K562 (cell line): Measurements from ENCODE around the gene NR3C1. TPM values are rescaled to one million over a fixed set of nuclear protein-coding genes. Genes with fewer than 3 reads are reported as not detected.

Experiments used
- ATAC-seq: fragments of 200-7000 bp; cut with Tn5 transposase; 3 replicates; pipeline ENCODE4 v1.9.1; 2020; ENCODE audit warnings: moderate library complexity
- BruUV-seq: library from RNA; stranded (reverse); fragments of 400-500 nt; replicated peaks from 2 replicates; lab custom pipeline; 2021; lab: Mats Ljungman, UMichigan
- CTCF ChIA-PET: fragments of 300-600 bp; formaldehyde crosslinking; extraction: SDS; loops from one replicate; lab custom pipeline; 2021; ENCODE audit warnings: low intra/inter-chr PET ratio; lab: Yijun Ruan, JAX
- POLR2A ChIA-PET: fragments of 300-600, 350-650 bp; sonication (Branson Sonifier 250); formaldehyde crosslinking; extraction: SDS; loops from one replicate; lab custom pipeline; 2021; ENCODE audit warnings: antibody characterized with exemption, inconsistent platforms; lab: Yijun Ruan, JAX
- DNase-seq, 4 experiments: peaks; one replicate each; pipeline versions ENCODE4 v3.0.0 to v3.0.0-alpha.2; 2011 to 2018; ENCODE audit warnings: low spot score in 3 of 4, mixed read lengths in 3 of 4; ENCODE audit errors: extremely low read depth in 1 of 4
- FAIRE-seq: peaks from 2 replicates; lab custom pipeline; 2011; peaks lifted over from hg19 to GRCh38; lab: Jason Lieb, UNC
- H2AFZ ChIP-seq: 2 replicates; pipeline ENCODE4 v1.6.0; 2011; ENCODE audit warnings: low read depth, low read length, control low read depth, inconsistent platforms
- H3K27ac ChIP-seq: fragments of 200-600 bp; 3 replicates; pipeline ENCODE4 v1.8.0; 2011; ENCODE audit warnings: low read depth, mild to moderate bottlenecking, control low read depth, inconsistent platforms, low read length, moderate library complexity, mixed read lengths; ENCODE audit errors: extremely low read depth
- H3K27me3 ChIP-seq, 2 experiments: fragments of 300-600 bp in 1 of 2; 2 replicates in 1 of 2; 3 replicates in 1 of 2; pipeline versions ENCODE4 v1.6.0 to v1.8.0; 2011; ENCODE audit warnings: inconsistent platforms in 2 of 2, low read length in 2 of 2, mild to moderate bottlenecking in 1 of 2, mixed read lengths in 1 of 2, moderate library complexity in 1 of 2; ENCODE audit not compliant: control insufficient read depth in 2 of 2, insufficient read depth in 2 of 2
- H3K36me3 ChIP-seq: fragments of 300-600 bp; 3 replicates; pipeline ENCODE4 v1.8.0; 2011; ENCODE audit warnings: mild to moderate bottlenecking, low read length, inconsistent platforms; ENCODE audit not compliant: control insufficient read depth, insufficient read depth
- H3K4me1 ChIP-seq, 2 experiments: fragments of 200-600 bp in 1 of 2; replicated peaks in 1 of 2; 2 replicates in 1 of 2; 3 replicates in 1 of 2; pipeline versions ENCODE4 v1.5.1 to v1.8.0; 2011; ENCODE audit warnings: inconsistent platforms in 2 of 2, low read length in 2 of 2, mild to moderate bottlenecking in 1 of 2, mixed read lengths in 1 of 2, moderate library complexity in 1 of 2; ENCODE audit not compliant: control insufficient read depth in 2 of 2, insufficient read depth in 2 of 2
- H3K4me2 ChIP-seq: 2 replicates; pipeline ENCODE4 v1.6.1; 2011; ENCODE audit warnings: low read length, control low read depth, inconsistent platforms, mixed read lengths; ENCODE audit not compliant: insufficient read depth
- H3K4me3 ChIP-seq: fragments of 200-600 bp; sonication (generic), shearing (Covaris generic); 2 replicates; pipeline ENCODE4 v1.5.1; 2016; ENCODE audit warnings: control low read depth, inconsistent platforms
- H3K79me2 ChIP-seq: fragments of 200-600 bp; 3 replicates; pipeline ENCODE4 v1.8.0; 2011; ENCODE audit warnings: low read length, inconsistent platforms; ENCODE audit not compliant: control insufficient read depth, insufficient read depth
- H3K9ac ChIP-seq, 2 experiments: 2 replicates each; pipeline versions ENCODE4 v1.6.0 to v1.6.1; 2011; ENCODE audit warnings: low read depth in 2 of 2, low read length in 2 of 2, control low read depth in 1 of 2, inconsistent platforms in 1 of 2, mild to moderate bottlenecking in 1 of 2, mixed read lengths in 1 of 2; ENCODE audit not compliant: insufficient read depth in 1 of 2
- H3K9me1 ChIP-seq: one replicate; pipeline ENCODE4 v1.6.0; 2011; ENCODE audit warnings: inconsistent platforms, mild to moderate bottlenecking, low read length, moderate library complexity; ENCODE audit not compliant: control insufficient read depth, insufficient read depth
- H3K9me3 ChIP-seq: replicated peaks from 2 replicates; pipeline ENCODE4 v1.5.1; 2011; ENCODE audit warnings: low read depth, low read length, inconsistent platforms; ENCODE audit not compliant: control insufficient read depth, insufficient read depth
- H4K20me1 ChIP-seq: replicated peaks from 2 replicates; pipeline ENCODE4 v1.6.1; 2011; ENCODE audit warnings: low read length, inconsistent platforms, mixed read lengths; ENCODE audit not compliant: control insufficient read depth, insufficient read depth
- BRD9 ChIP-seq: fragments of 450-650 bp; IDR thresholded peaks from 2 replicates; pipeline ENCODE4 v1.6.1; 2018; ENCODE audit warnings: low read depth; ENCODE audit not compliant: partially characterized antibody
- CBX3 ChIP-seq, 2 experiments: IDR thresholded peaks; 1 replicate in 1 of 2; 2 replicates in 1 of 2; pipeline ENCODE4 v1.6.1; 2012; ENCODE audit warnings: inconsistent platforms in 2 of 2, low read length in 2 of 2, borderline replicate concordance in 1 of 2, control low read depth in 1 of 2
- LCOR ChIP-seq: sonication (generic); formaldehyde crosslinking; IDR thresholded peaks from 2 replicates; pipeline ENCODE4 v1.8.0; 2022; ENCODE audit warnings: mild to moderate bottlenecking, missing genetic modification reagents
- NFRKB ChIP-seq: fragments of 450-650 bp; IDR thresholded peaks from 2 replicates; pipeline ENCODE4 v1.6.1; 2016; ENCODE audit warnings: low read depth
- SMAD1 ChIP-seq: fragments of 150-350 bp; IDR thresholded peaks from 2 replicates; pipeline ENCODE4 v1.6.1; 2014; ENCODE audit warnings: low read length, low read depth; ENCODE audit not compliant: partially characterized antibody
- ZNF24 ChIP-seq: fragments of 450-650 bp; IDR thresholded peaks from 2 replicates; pipeline ENCODE4 v1.6.1; 2016
- ZNF324 ChIP-seq: fragments of 250-450 bp; sonication (Bioruptor Pico); IDR thresholded peaks from 2 replicates; pipeline ENCODE4 v1.4.0; 2020; ENCODE audit warnings: mild to moderate bottlenecking
- WGBS: fragments of 100-300 bp; shearing (Covaris generic); methylation state at CpG from one replicate; pipeline ENCODE4 v1.1.6; 2016; ENCODE audit warnings: low coverage, mixed read lengths; ENCODE audit not compliant: insufficient coverage; ENCODE audit errors: missing lambda C conversion rate; 5-methylcytosine and 5-hydroxymethylcytosine counted together
- in situ Hi-C: fragments of 300-500 bp; cut with MboI; formaldehyde crosslinking; loops from 4 replicates; pipeline ENCODE4 v1.15.0; 2018; ENCODE audit warnings: inconsistent platforms, mixed read lengths
- intact Hi-C: fragments of 100-400 bp; cut with micrococcal nuclease; formaldehyde crosslinking; loops from 2 replicates; pipeline ENCODE4 v1.14.2; 2022
- polyA plus RNA-seq, 8 experiments: library from polyadenylated mRNA; depleted of rRNA in 4 of 8; stranded (reverse) in 5 of 8; unstranded in 3 of 8; fragments of >200 nt; fragmentation: Nextera tagmentation in 2 of 8; fragmentation: Illumina TruSeq in 1 of 8; extraction: Ambion mirVana in 2 of 8; extraction: Trizol in 1 of 8; gene quantifications; 2 replicates each; pipeline versions ENCODE4 v1.2.1 to v1.2.3, GENCODE V29; 2011 to 2014; ENCODE audit warnings: inconsistent platforms in 1 of 8, missing spikeins in 1 of 8
- total RNA-seq, 7 experiments: library from RNA; depleted of rRNA in 6 of 7; stranded (reverse); fragments of >200 nt in 6 of 7; fragmentation: Illumina TruSeq in 2 of 7; extraction: Trizol in 2 of 7; gene quantifications; 2 replicates each; pipeline versions ENCODE4 v1.2.1 to v1.2.3, GENCODE V29; 2011 to 2021; ENCODE audit warnings: low replicate concordance in 1 of 7
- TF ChIP-seq, protein P1 (sequence below), 2 experiments: fragments of 450-650 bp in 1 of 2; IDR thresholded peaks; 2 replicates each; pipeline ENCODE4 v1.6.1; 2011 to 2017; ENCODE audit warnings: low read depth in 2 of 2, antibody characterized with exemption in 1 of 2, borderline replicate concordance in 1 of 2, low read length in 1 of 2, mild to moderate bottlenecking in 1 of 2, mixed read lengths in 1 of 2; ENCODE audit not compliant: control insufficient read depth in 1 of 2

The NR3C1 gene
- total and polyA plus RNA-seq, 9 of the 15 experiments (the other 6 are each of a cell fraction or from before 2014, with no cell fraction given) = 8.2 to 36.0 (median 15.0) TPM

DNA sequence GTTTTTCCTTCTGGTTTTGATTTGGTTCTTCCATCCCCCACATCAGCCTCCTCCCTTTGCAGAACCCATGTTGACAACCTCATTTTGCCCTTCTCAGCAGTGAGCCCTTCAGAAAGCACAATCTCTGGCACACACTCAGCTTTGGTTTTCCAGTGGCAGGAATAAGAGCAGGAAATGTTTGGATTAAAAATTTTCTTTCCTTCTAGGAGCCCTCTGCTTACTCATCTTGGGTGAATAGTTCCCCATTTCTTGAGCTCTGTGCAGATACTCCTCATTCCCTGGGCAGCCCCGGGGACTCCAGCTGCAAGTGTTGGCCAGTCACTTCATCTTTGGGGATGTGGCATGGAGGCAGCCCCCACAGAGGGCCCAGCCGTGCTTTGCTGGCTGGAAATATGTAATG, 170.5 kb downstream of the NR3C1 start:
- TF ChIP-seq ZNF24 = no peak
- TF ChIP-seq, protein P1, sequence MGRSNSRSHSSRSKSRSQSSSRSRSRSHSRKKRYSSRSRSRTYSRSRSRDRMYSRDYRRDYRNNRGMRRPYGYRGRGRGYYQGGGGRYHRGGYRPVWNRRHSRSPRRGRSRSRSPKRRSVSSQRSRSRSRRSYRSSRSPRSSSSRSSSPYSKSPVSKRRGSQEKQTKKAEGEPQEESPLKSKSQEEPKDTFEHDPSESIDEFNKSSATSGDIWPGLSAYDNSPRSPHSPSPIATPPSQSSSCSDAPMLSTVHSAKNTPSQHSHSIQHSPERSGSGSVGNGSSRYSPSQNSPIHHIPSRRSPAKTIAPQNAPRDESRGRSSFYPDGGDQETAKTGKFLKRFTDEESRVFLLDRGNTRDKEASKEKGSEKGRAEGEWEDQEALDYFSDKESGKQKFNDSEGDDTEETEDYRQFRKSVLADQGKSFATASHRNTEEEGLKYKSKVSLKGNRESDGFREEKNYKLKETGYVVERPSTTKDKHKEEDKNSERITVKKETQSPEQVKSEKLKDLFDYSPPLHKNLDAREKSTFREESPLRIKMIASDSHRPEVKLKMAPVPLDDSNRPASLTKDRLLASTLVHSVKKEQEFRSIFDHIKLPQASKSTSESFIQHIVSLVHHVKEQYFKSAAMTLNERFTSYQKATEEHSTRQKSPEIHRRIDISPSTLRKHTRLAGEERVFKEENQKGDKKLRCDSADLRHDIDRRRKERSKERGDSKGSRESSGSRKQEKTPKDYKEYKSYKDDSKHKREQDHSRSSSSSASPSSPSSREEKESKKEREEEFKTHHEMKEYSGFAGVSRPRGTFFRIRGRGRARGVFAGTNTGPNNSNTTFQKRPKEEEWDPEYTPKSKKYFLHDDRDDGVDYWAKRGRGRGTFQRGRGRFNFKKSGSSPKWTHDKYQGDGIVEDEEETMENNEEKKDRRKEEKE (IDR thresholded peaks at IDR 0.05; ENCODE audit: borderline replicate concordance in 1 of 2, control insufficient read depth in 1 of 2, low read depth in 2 of 2, low read length in 1 of 2) = no peak
- TF ChIP-seq SMAD1 = no peak
- no peak for TF ChIP-seq ZNF324 (CRISPR knock-in tag)
- TF ChIP-seq NFRKB = no peak
- no peak for TF ChIP-seq LCOR (CRISPR knock-in tag)
- no peak for TF ChIP-seq BRD9
- no peak for TF ChIP-seq CBX3 (IDR thresholded peaks at IDR 0.05; ENCODE audit: borderline replicate concordance in 1 of 2, low read length in 2 of 2)
- TF ChIP-seq, all 486 proteins: peak for 0
- Histone ChIP-seq H3K4me3 (no peak overlapping the region), H4K20me1 (no peaks in the 10 kb centered on the region), H3K4me1 (peaks cover 0 to 3% of the 10 kb centered on the region in 2 experiments; a peak in 2 of 5 replicates), H3K36me3 (no peaks in the 10 kb centered on the region), H3K27ac (no peak overlapping the region), H3K4me2 (no peak overlapping the region), H3K79me2 (no peaks in the 10 kb centered on the region), H2AFZ (no peak overlapping the region), H3K9me1 (no peaks in the 10 kb centered on the region), H3K9ac (no peak overlapping the region), H3K27me3 (no peaks in the 10 kb centered on the region), H3K9me3 (no peaks in the 10 kb centered on the region)
- POLR2A ChIA-PET = interaction anchor here (1.0 kb wide), 1 partner anchor 9 kb away, joined by 4 read pairs; no protein-coding TSS in a partner anchor
- 52% methylated on average over 2 of the region's 2 CpGs for WGBS
- no TSS peak for BruUV-seq
- in situ Hi-C loops (no loop called here), intact Hi-C loops (no loop called here)
- FAIRE-seq (no peak), ATAC-seq (no peak), DNase-seq (no peak)
- CTCF ChIA-PET = no interaction called here
